HG02840 (cell line): Measurements from ENCODE around the gene BTN3A1.
"Not testable (repeated sequence)": the region's sequence is repeated elsewhere in the genome, so short reads cannot be mapped to it uniquely, and the experiment has no call there.

Source experiments
- ATAC-seq: cut with Tn5 transposase; IDR thresholded peaks from one replicate; pipeline ENCODE4 v1.9.1; 2021; ENCODE audit warnings: mild to moderate bottlenecking, moderate library complexity, moderate number of reproducible peaks; ENCODE audit not compliant: unreplicated experiment, low FRiP score

Gene BTN3A1

GRCh38 chr6:26411751-26412150, 9.7 kb downstream of the BTN3A1 start:
- no peak for ATAC-seq

GRCh38 chr6:26412228-26412627, 10.2 kb downstream of the BTN3A1 start:
- no peak for ATAC-seq

- ATAC-seq: no peak
Measured at GRCh38 chr6:26412954-26413353, 10.9 kb downstream of the BTN3A1 start.

- ATAC-seq: no peak
Measured at GRCh38 chr6:26414281-26414680, 12.2 kb downstream of the BTN3A1 start.

GRCh38 chr6:26415036-26415614, 13.1 kb downstream of the BTN3A1 start:
- ATAC-seq: no peak

- no peak for ATAC-seq
Measured at GRCh38 chr6:26415791-26416190, 13.7 kb downstream of the BTN3A1 start.

GRCh38 chr6:26416288-26416687, 14.2 kb downstream of the BTN3A1 start:
- ATAC-seq: no peak

- ATAC-seq: not testable (repeated sequence)
Measured at GRCh38 chr6:26418077-26418476, 16.0 kb downstream of the BTN3A1 start.

- not testable (repeated sequence) for ATAC-seq
Measured at GRCh38 chr6:26418795-26419194, 16.7 kb downstream of the BTN3A1 start.

- ATAC-seq: peak; percentile 4
Measured at GRCh38 chr6:26420688-26421171, 18.7 kb downstream of the BTN3A1 start.

GRCh38 chr6:26421259-26422144, 19.4 kb downstream of the BTN3A1 start:
- peak; percentile 76 for ATAC-seq

GRCh38 chr6:26422329-26422728, 20.3 kb downstream of the BTN3A1 start:
- no peak for ATAC-seq

- ATAC-seq: no peak
Measured at GRCh38 chr6:26426691-26427450, 24.8 kb downstream of the BTN3A1 start.

- no peak for ATAC-seq
Measured at GRCh38 chr6:26427451-26427809, 25.4 kb downstream of the BTN3A1 start.

GRCh38 chr6:26428206-26428605, 26.1 kb downstream of the BTN3A1 start:
- no peak for ATAC-seq

GRCh38 chr6:26430787-26431186, 28.7 kb downstream of the BTN3A1 start:
- no peak for ATAC-seq

- ATAC-seq: no peak
Measured at GRCh38 chr6:26431258-26432172, 29.4 kb downstream of the BTN3A1 start.

- ATAC-seq: no peak
Measured at GRCh38 chr6:26432627-26433201, 30.6 kb downstream of the BTN3A1 start.

- ATAC-seq: not testable (repeated sequence)
Measured at GRCh38 chr6:26433680-26434079, 31.6 kb downstream of the BTN3A1 start.

- no peak for ATAC-seq
Measured at GRCh38 chr6:26436018-26436417, 33.9 kb downstream of the BTN3A1 start.
